M059J (cell line): Measurements from ENCODE around the gene GRM4. TPM values are rescaled to one million over a fixed set of nuclear protein-coding genes. Genes with fewer than 3 reads are reported as not detected.

ENCODE experiments used
- DNase-seq: peaks from one replicate; pipeline ENCODE4 v3.0.0-alpha.2; 2012; ENCODE audit warnings: low read depth
- total RNA-seq: library from RNA; depleted of rRNA; stranded (reverse); fragments of >200 nt; shearing (Covaris generic); gene quantifications from 2 replicates; pipeline ENCODE4 v1.2.3, GENCODE V29; 2014

GRM4 gene
- total RNA-seq, 1 experiment from 2014 or later = not detected

GRCh38 chr6:34085453-34086170 lies 60.3 kb downstream of the GRM4 start:
- DNase-seq = no peak

DNA sequence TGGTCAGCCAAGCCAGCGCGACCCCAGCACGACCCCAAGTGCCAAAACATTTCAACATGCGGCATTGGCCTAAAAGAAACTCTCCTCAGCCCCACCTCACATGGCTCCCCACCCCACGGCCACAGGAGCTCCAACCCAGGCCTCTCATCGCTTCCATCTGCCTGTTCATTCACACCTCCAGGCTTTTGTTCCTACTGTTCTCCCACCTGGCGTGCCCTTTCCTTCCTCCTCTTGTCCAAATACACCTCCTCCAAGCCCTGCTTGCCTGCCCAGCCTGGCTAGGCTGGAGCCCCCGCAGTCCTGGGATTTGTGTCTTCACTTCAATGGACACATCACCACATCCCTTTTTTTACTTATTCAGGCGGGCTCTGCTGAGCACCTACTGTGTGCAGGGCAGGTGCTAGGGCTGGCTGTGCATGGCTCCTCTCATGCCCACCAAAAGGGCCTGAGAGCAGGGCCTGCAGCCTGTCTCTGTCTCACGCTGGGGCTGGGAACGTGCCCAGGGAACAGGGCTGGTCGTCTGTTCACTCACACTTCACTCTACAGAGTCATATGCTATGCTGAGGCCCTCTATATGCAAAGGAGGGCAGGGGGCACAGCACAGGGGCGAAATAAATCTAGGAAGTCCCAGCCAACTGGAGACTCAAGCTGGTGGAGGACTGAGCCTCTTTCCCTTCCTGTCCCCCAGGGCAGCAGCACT lies 61.1 kb downstream of the GRM4 start:
- DNase-seq = no peak

DNA sequence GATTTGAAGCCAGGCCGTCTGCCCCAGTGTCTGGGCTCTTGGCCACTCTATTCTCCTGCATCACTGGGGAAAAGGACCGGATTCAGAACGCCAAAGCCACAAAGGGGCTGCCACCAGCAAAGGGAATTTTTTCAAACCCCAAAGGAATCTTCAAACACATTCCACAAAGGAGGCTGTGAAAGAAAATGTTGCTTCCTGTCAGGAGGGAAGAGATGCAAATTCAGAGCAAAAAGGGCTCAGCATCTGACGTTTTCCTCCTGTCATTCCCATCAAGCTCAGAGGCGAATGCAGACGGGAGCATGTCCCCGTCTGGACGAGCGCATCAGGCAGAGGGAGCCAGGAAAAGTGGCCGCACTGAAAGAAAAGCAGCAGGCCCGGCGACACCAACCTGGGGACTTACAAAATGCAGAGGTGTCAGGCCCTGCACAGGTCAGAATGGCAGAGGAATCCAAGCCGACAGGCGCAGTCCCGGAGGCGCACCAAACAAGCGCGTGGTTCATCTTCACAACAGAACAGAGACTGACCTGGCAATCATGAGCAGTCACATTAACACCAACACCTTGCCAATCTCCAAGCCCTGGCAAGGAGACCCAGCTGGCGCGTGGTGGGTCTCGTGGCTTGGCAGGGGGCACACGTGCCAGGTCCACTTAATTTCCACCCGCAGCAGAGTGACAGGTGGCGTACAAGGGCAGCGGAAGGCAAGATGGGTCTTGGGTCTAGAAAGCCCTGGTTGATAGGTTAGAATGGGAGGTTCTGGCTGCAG lies 62.8 kb downstream of the GRM4 start:
- no peak for DNase-seq

DNA sequence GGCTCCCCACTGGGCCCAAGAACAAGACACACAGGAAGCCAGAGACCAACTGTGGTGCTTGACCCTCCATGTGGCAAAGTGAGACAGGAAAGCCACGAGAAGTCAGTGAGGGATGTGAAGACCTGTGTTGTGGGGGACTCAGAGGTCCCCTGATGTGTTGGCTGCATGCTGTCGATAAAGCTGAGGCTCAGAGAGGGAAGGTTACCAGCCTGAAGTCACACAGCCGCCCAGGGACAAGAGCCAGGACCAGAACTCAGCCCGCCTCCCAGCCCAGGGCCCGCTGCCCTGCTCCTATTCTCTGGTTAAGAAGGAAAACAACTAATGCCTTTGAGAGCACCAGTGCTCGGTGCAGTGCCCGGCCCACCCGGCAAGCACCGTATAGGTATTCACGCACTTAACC lies 63.5 kb downstream of the GRM4 start:
- no peak for DNase-seq

DNA sequence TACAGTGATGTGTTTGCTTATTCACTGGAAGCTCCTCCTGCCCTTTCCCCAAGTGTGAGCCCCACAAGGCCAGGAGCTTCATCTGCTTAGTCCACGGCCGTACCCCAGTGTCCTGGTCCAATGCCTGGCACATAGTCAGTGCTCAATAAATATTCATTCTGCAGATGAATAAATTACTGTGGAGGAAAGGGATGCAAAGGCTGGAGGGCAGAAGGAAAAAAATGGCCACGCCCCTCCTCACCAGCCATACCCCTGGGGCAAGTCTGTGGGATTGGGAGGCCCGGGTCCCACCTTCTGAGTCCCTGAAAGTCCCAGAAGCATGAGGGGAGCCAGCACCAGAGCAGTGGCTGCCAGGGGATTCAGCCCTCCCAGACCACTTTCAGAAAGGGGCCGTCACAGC lies 65.5 kb downstream of the GRM4 start:
- DNase-seq = no peak

DNA sequence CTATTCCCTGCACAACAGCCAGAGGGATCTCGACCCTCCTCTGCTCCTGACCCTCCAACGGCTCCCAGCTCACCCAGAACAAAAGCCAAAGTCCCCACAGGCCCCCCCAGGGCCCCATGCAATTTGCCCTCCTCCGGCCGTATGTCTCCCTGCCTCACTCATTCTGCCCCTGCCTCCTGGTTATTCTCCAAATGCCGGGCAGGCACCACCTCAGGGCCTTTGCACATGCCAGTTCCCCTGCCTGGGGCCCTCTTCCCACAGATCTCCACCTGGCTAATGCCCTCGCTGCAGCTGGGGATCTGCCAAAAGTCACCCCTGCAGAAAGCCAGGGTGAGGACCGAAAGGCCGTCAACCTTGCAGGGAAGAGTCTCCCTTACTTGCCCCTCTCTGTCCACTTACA lies 66.0 kb downstream of the GRM4 start:
- DNase-seq = no peak

DNA sequence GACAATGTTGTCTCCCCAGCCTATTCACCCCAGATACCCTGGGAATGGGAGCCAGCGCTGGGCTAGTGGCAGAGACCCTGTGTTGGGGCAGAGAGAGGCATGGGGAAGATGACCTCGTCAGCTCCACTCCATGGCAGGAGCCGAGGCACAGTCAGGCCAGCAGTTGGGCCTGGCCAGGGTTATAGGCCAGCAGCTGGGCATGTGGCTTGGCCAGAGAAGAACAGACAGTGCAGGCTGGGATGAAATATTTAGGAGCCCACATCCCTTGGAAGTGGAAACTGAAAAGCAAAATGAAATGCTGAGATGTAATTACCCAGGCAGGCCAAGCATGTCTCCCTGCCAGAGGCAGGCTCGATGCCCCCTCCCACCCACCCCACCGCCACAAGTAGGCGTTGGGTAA lies 70.0 kb downstream of the GRM4 start:
- no peak for DNase-seq

- no peak for DNase-seq
Measured at GRCh38 chr6:34074064-34074742, 71.7 kb downstream of the GRM4 start.

- no peak for DNase-seq
Measured at GRCh38 chr6:34073540-34073939, 72.3 kb downstream of the GRM4 start.

- no peak for DNase-seq
Measured at GRCh38 chr6:34072727-34073126, 73.2 kb downstream of the GRM4 start.

DNA sequence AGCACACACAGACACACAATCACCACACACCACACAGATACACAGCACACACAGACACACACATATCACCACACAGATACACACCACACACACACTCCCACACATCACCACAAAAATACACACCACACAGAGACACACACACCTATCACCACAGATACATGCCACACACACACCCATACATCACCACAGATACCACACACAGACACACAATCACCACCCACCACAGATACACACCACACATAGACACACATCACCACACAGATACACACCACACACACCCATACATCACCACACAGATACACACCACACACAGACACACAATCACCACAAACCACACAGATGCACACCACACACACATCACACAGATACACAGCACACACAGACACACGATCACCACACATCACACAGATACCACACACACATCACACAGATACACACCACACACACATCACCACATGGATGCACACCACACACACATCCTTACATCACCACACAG lies 74.0 kb downstream of the GRM4 start:
- no peak for DNase-seq

GRCh38 chr6:34071136-34071883 lies 74.6 kb downstream of the GRM4 start:
- DNase-seq = no peak

- peak; percentile 21 for DNase-seq
Measured at GRCh38 chr6:34070315-34071135, 75.4 kb downstream of the GRM4 start.

DNA sequence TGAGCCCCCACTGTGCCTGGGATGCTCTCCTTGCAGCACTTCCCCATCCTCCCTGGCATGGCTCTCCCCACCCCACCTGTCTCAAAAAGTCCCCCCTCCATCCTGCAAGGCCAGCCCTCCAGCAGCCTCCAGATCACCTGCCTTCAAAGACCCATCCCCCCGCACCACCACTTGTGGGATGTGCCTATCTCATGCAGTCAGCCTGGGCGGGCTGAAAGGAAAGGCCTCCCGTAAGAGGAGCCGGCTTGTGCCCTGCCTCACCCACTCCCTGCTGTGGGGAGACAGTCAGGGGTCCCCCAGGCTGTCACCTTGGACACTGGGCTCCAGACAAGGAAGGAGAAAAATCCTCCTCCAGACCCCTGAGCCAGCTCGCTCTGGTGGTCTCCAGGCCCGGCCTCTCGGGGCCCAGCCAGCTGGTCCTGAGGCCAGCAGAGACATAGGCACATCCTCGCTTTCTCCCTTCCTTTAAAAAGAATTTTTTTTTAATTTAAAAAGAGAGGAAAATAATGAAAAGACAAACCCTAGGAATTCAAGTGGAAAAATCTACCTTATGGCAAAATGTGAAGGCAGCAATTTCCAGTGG lies 77.3 kb downstream of the GRM4 start:
- no peak for DNase-seq

DNA sequence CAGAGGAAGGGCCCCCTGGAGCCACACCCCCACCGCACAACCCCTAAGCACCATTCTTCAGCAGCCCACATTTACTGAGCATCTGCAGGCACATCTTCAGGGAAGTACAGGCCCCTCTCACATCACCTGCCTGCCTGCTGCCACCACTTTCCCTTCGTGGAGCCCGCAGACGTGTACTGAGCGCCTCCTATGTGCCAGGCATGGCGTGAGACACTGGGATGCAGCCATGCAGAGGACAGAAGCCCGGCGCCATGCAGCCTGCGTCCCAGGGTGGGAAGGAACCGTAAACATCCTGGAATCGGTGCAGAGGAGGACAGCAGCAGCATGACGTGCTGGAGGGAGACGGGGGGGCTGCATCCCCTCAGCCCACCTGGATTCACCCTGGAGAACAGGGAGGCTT lies 78.1 kb downstream of the GRM4 start:
- no peak for DNase-seq

GRCh38 chr6:34066772-34067770 lies 78.8 kb downstream of the GRM4 start:
- DNase-seq = no peak

- DNase-seq = no peak
Measured at GRCh38 chr6:34066218-34066571, 79.7 kb downstream of the GRM4 start.

GRCh38 chr6:34065466-34066217 lies 80.2 kb downstream of the GRM4 start:
- DNase-seq = no peak
